ENCODE measurements around the gene HSD11B1.

Gene HSD11B1

GRCh38 chr1:209704584-209704983 is at the start of gene HSD11B1:
Gene HSD11B1, plus strand, starts transcription at chr1:209704846. Its CDS starts 97 bp downstream, at chr1:209704943.
- no peak for ATAC-seq (replicated peaks; ENCODE audit: extremely low read depth, poor library complexity, severe bottlenecking)
- DNase-seq (ENCODE audit: low spot score in 2 of 2): no peak
- Mint-ChIP-seq H3K36me3 (ENCODE audit: insufficient read depth) (no peaks in the 10 kb centered on the region), H3K27me3 (peaks cover 10% of the 10 kb centered on the region), H3K9me3 (no peaks in the 10 kb centered on the region), H3K27ac (ENCODE audit: low read depth) (no peak within 1 kb of the TSS), H3K4me3 (no peak within 1 kb of the TSS), H3K4me1 (peaks cover under 1% of the 10 kb centered on the region)

DNA sequence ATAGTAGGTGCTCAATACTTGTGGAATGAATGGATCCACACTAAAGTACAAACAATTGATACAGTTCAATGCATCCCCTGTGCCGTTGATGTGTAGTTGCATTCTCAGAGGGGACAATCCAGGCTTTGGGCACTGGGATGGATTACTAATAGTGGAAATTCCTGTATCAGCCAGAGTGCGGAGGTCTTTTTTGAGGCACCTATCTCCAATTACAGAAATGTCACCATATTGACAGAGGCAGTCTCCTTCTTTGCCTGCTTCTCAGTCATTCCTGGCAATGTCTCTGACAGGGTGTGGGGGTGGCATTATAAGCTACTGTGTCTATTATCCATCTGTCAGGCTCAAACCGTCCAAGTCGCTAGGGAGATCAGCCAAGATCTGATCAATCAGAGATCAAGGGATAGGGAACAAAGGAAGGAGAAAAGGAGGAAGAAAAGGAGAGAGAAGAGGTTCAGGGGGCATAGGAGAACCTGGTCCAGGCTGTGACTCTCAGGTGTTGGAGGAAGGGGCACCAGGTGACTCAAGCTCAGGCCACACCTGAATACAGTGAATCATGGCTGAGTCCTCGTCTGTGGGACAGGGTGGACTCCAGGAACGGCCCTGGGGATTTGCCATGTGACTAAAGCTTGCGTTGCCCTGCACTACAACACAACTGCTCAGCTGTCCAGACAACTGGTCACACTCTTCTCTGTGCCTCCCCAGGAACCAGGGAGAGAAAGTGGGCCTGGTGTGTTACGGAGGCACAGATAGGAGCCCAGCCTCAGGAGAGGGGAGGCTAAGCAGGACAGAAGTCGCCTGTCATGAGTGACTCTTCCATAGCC is 49.0 kb upstream of the HSD11B1 start:
- peaks cover 11% of the 10 kb centered on the region for H3K4me1 Mint-ChIP-seq
- no peak overlapping the region for H3K4me3 Mint-ChIP-seq
- DNase-seq (ENCODE audit: low spot score in 2 of 2) (no peak), ATAC-seq (replicated peaks; ENCODE audit: extremely low read depth, poor library complexity, severe bottlenecking) (no peak)
- no peaks in the 10 kb centered on the region for H3K9me3 Mint-ChIP-seq
- no peak overlapping the region for H3K27ac Mint-ChIP-seq (ENCODE audit: low read depth)
- no peaks in the 10 kb centered on the region for H3K27me3 Mint-ChIP-seq
- H3K36me3 Mint-ChIP-seq (ENCODE audit: insufficient read depth): peaks cover 1% of the 10 kb centered on the region

GRCh38 chr1:209657140-209657879 is 47.3 kb upstream of the HSD11B1 start:
- no peak for DNase-seq (ENCODE audit: low spot score in 2 of 2)
- no peak overlapping the region for H3K27ac Mint-ChIP-seq (ENCODE audit: low read depth)
- no peaks in the 10 kb centered on the region for H3K9me3 Mint-ChIP-seq
- H3K36me3 Mint-ChIP-seq (ENCODE audit: insufficient read depth): peaks cover 1% of the 10 kb centered on the region
- no peak for ATAC-seq (replicated peaks; ENCODE audit: extremely low read depth, poor library complexity, severe bottlenecking)
- no peaks in the 10 kb centered on the region for H3K27me3 Mint-ChIP-seq
- H3K4me3 Mint-ChIP-seq: no peak overlapping the region
- H3K4me1 Mint-ChIP-seq: peaks cover 6% of the 10 kb centered on the region

GRCh38 chr1:209657918-209658317 is 46.7 kb upstream of the HSD11B1 start:
- H3K4me3 Mint-ChIP-seq: no peak overlapping the region
- H3K27ac Mint-ChIP-seq (ENCODE audit: low read depth): no peak overlapping the region
- H3K4me1 Mint-ChIP-seq: peaks cover 6% of the 10 kb centered on the region
- DNase-seq (ENCODE audit: low spot score in 2 of 2) (no peak), ATAC-seq (replicated peaks; ENCODE audit: extremely low read depth, poor library complexity, severe bottlenecking) (no peak)
- H3K36me3 Mint-ChIP-seq (ENCODE audit: insufficient read depth): peaks cover 1% of the 10 kb centered on the region
- H3K9me3 Mint-ChIP-seq: no peaks in the 10 kb centered on the region
- H3K27me3 Mint-ChIP-seq: no peaks in the 10 kb centered on the region

DNA sequence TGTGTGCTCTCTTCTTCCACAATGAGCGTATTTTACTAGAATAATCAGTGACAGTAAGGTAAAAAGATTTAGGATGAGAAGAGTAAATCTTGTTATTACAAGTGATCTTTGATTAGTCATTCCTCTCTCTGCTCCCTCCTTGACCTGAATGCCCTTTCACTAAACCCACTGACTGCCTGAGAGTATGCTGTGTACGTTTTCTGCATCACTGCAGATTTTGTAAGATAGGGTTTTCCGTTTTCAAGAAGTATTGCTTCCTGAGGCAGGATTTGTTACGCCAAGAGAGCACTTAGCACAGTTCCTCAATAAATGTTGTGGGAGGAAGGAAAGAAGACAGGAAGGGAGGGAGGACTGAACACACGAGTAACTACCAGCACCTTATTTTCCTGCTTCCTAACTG is 44.7 kb upstream of the HSD11B1 start:
- Mint-ChIP-seq H3K4me3 (no peak overlapping the region), H3K9me3 (no peaks in the 10 kb centered on the region), H3K27ac (ENCODE audit: low read depth) (peak overlapping the region; percentile 56), H3K27me3 (no peaks in the 10 kb centered on the region), H3K4me1 (peaks cover 6% of the 10 kb centered on the region), H3K36me3 (ENCODE audit: insufficient read depth) (no peaks in the 10 kb centered on the region)
- ATAC-seq (replicated peaks; ENCODE audit: extremely low read depth, poor library complexity, severe bottlenecking) (no peak), DNase-seq (ENCODE audit: low spot score in 2 of 2) (no peak)

GRCh38 chr1:209661071-209661470 is 43.6 kb upstream of the HSD11B1 start:
- H3K9me3 Mint-ChIP-seq: no peaks in the 10 kb centered on the region
- ATAC-seq (replicated peaks; ENCODE audit: extremely low read depth, poor library complexity, severe bottlenecking) (no peak), DNase-seq (ENCODE audit: low spot score in 2 of 2) (no peak)
- no peak overlapping the region for H3K4me3 Mint-ChIP-seq
- H3K36me3 Mint-ChIP-seq (ENCODE audit: insufficient read depth): no peaks in the 10 kb centered on the region
- H3K4me1 Mint-ChIP-seq: peaks cover 6% of the 10 kb centered on the region
- H3K27ac Mint-ChIP-seq (ENCODE audit: low read depth): no peak overlapping the region
- H3K27me3 Mint-ChIP-seq: no peaks in the 10 kb centered on the region

- no peak overlapping the region for H3K4me3 Mint-ChIP-seq
- no peaks in the 10 kb centered on the region for H3K36me3 Mint-ChIP-seq (ENCODE audit: insufficient read depth)
- no peaks in the 10 kb centered on the region for H3K9me3 Mint-ChIP-seq
- H3K4me1 Mint-ChIP-seq: peaks cover 6% of the 10 kb centered on the region
- ATAC-seq (replicated peaks; ENCODE audit: extremely low read depth, poor library complexity, severe bottlenecking): no peak
- DNase-seq (ENCODE audit: low spot score in 2 of 2): no peak
- no peak overlapping the region for H3K27ac Mint-ChIP-seq (ENCODE audit: low read depth)
- no peaks in the 10 kb centered on the region for H3K27me3 Mint-ChIP-seq
Observed at GRCh38 chr1:209662879-209663327, 41.7 kb upstream of the HSD11B1 start.

DNA sequence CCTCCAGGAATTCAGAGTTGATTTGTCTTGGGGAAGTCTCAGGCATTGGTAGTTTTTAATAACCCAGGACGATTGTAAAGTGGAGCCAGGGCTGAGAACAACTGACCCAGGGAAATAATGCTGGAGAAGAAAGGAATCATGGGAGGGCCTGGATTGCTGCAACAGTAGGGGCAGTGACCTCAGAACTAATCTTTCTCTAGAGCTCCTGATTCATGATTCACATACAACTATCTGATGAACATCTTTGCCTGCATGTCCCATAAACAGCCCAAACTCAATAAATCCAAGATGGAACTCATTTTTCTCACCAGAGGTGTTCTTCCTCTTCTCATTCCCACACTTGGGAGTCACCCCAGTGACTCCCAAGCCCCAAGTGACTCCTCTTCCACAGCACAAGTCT is 37.5 kb upstream of the HSD11B1 start:
- no peaks in the 10 kb centered on the region for H3K36me3 Mint-ChIP-seq (ENCODE audit: insufficient read depth)
- no peaks in the 10 kb centered on the region for H3K27me3 Mint-ChIP-seq
- no peak overlapping the region for H3K4me3 Mint-ChIP-seq
- ATAC-seq (replicated peaks; ENCODE audit: extremely low read depth, poor library complexity, severe bottlenecking) (no peak), DNase-seq (ENCODE audit: low spot score in 2 of 2) (no peak)
- H3K4me1 Mint-ChIP-seq: no peaks in the 10 kb centered on the region
- H3K27ac Mint-ChIP-seq (ENCODE audit: low read depth): no peak overlapping the region
- no peaks in the 10 kb centered on the region for H3K9me3 Mint-ChIP-seq

- H3K9me3 Mint-ChIP-seq: no peaks in the 10 kb centered on the region
- no peak for ATAC-seq (replicated peaks; ENCODE audit: extremely low read depth, poor library complexity, severe bottlenecking)
Observed at GRCh38 chr1:209667708-209668107, 36.9 kb upstream of the HSD11B1 start.

GRCh38 chr1:209670441-209671082 is 34.1 kb upstream of the HSD11B1 start:
- ATAC-seq (replicated peaks; ENCODE audit: extremely low read depth, poor library complexity, severe bottlenecking): no peak
- Mint-ChIP-seq H3K4me3 (no peak overlapping the region), H3K27me3 (peaks cover 19% of the 10 kb centered on the region), H3K36me3 (ENCODE audit: insufficient read depth) (peaks cover 1% of the 10 kb centered on the region), H3K9me3 (no peaks in the 10 kb centered on the region), H3K4me1 (peaks cover 23% of the 10 kb centered on the region), H3K27ac (ENCODE audit: low read depth) (no peak overlapping the region)
- DNase-seq (ENCODE audit: low spot score in 2 of 2): no peak

More at GRCh38 chr1:209667708-209668107, 36.9 kb upstream of the HSD11B1 start:
- Mint-ChIP-seq H3K36me3 (ENCODE audit: insufficient read depth) (no peaks in the 10 kb centered on the region), H3K4me3 (no peak overlapping the region), H3K27ac (ENCODE audit: low read depth) (no peak overlapping the region), H3K27me3 (no peaks in the 10 kb centered on the region), H3K4me1 (peaks cover under 1% of the 10 kb centered on the region)
- no peak for DNase-seq (ENCODE audit: low spot score in 2 of 2)

DNA sequence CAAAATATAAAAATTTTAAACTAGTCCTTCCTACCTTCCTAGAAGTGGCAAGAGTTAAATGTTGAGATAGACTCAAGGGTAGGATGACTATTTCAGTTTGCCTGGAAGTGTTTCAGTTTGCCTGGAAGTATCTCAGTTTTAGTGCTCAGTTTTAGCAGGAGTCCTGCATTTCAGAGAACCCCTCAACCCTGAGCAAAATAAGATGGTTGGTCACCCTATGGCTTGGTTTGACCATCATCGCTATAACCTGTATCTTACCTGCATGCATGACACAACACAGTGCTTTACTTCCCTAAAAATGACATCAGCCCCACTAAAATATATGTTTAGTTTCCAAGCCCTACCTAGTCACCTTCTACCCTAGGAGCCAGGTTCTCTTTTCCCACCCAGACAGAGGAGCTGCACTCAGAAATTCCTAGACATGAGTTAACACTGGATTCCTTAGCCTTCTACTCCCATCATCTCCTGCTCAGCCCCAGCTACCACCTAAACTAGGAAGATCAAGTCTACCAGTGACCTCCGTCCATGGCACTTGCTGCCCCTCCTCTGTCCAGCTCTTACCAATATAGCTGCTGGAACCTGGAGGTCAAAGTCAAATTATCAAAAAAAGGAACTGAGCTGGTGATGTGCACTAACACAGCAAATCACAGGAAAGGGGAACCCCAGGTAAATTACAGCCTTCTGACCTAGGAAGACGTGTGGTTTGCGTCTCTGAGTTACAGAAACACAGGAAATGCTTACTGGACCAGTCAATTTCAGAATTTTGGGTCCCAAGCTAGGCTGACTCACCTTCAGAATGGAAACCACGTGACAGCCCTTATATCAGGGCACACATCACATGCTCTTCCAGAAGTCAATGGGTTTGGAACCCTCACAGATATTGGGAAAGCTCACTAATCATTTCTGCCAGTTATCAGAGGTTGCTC is 31.7 kb upstream of the HSD11B1 start:
- Mint-ChIP-seq H3K36me3 (ENCODE audit: insufficient read depth) (peaks cover 1% of the 10 kb centered on the region), H3K27ac (ENCODE audit: low read depth) (peak overlapping the region; percentile 64), H3K4me1 (peaks cover 27% of the 10 kb centered on the region), H3K9me3 (no peaks in the 10 kb centered on the region), H3K4me3 (no peak overlapping the region), H3K27me3 (peaks cover 43% of the 10 kb centered on the region)
- peak; percentile 59 for ATAC-seq (replicated peaks; ENCODE audit: extremely low read depth, poor library complexity, severe bottlenecking)
- DNase-seq (ENCODE audit: low spot score in 2 of 2): no peak
